Measurements from ENCODE around the gene FAM210B.
"Not testable (repeated sequence)": the region's sequence is repeated elsewhere in the genome, so short reads cannot be mapped to it uniquely, and the experiment has no call there.

The FAM210B gene

GRCh38 chr20:56358600-56359211 is at the start of gene FAM210B:
Gene FAM210B, plus strand, starts transcription at chr20:56358974. Its CDS starts 32 bp downstream, at chr20:56359006.
- DNase-seq (ENCODE audit: low read depth) = peak; percentile 88

- no peak for DNase-seq (ENCODE audit: low read depth)
Measured at GRCh38 chr20:56316051-56316450, 42.7 kb upstream of the FAM210B start.

DNA sequence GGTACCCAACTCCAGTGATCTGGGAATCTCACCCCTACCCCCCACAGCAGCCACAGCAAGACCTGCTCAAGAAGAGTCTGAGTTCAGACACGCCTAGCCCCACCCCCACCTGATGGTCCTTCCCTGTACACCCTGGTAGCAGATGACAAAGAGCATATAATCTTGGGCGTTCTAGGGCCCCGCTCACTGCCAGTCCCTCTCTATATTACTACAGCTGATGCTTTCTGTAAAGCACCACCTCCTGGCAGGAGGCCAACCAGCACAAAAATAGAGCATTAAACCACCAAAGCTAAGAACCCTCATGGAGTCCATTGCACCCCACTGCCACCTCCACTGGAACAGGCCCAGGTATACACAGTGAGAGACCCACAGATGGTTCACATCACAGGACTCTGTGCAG is 42.3 kb upstream of the FAM210B start:
- no peak for DNase-seq (ENCODE audit: low read depth)

- DNase-seq (ENCODE audit: low read depth) = peak; percentile 9
Measured at GRCh38 chr20:56322681-56323080, 36.1 kb upstream of the FAM210B start.

DNA sequence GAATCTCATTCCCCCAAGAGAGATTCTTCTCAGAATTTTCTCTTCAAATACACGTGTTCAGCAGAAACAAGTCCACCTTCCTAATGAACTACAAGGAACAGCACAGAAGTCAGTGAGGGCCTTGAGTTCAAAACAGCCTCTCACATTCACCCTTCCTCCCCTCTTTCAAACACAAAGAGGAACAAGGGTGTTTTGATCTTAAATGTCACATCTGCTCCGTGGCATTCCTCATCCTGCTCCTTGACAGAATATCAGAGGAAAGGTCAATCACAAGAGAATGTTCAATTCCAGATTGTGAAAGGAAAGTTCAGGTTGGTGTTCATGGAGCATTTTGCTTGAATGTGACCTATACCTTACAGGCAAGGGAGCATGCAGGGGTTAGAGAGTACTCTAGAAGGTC is 35.6 kb upstream of the FAM210B start:
- DNase-seq (ENCODE audit: low read depth) = no peak

DNA sequence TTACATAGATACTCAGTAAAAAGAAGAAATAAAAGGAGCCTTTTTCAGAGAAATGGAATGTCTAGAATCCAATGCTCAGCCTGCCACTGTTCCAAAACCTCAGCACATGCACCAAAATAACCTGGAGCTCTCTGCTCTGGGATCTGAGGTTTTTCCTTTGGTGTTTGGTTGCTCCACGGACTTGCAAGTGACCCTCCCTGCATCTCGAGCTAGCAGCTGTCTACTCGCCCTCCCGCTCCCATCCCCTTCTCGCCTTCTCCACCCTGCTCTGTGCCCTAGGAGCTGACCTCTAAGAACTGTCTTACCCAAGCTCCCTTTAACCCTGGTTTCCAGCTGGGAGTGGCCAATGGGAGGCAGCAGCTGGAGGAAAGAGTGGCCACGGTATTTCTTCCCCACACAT is 35.1 kb upstream of the FAM210B start:
- DNase-seq (ENCODE audit: low read depth) = no peak

GRCh38 chr20:56324806-56325205 is 34.0 kb upstream of the FAM210B start:
- no peak for DNase-seq (ENCODE audit: low read depth)

DNA sequence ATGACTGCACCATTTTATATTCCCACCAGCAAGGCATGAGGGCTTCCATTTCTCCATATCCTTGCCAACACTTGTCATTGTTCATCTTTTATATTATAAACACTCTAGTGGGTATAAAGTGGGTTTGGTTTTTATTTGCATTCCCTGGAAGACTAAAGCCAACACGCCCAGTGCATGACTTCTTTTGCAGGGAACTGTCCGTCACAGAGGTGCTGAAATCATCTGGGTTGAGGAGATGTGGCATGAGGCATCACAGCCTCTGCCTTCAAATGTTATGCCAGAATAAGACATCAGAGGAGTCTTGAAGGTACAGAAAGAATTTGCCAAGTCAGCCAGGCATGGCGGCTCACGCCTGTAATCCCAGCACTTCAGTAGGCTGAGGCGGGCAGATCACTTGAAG is 29.9 kb upstream of the FAM210B start:
- DNase-seq (ENCODE audit: low read depth) = no peak

- not testable (repeated sequence) for DNase-seq (ENCODE audit: low read depth)
Measured at GRCh38 chr20:56336709-56337108, 22.1 kb upstream of the FAM210B start.

GRCh38 chr20:56342783-56343182 is 16.0 kb upstream of the FAM210B start:
- no peak for DNase-seq (ENCODE audit: low read depth)

- DNase-seq (ENCODE audit: low read depth) = no peak
Measured at GRCh38 chr20:56343861-56344381, 14.9 kb upstream of the FAM210B start.

DNA sequence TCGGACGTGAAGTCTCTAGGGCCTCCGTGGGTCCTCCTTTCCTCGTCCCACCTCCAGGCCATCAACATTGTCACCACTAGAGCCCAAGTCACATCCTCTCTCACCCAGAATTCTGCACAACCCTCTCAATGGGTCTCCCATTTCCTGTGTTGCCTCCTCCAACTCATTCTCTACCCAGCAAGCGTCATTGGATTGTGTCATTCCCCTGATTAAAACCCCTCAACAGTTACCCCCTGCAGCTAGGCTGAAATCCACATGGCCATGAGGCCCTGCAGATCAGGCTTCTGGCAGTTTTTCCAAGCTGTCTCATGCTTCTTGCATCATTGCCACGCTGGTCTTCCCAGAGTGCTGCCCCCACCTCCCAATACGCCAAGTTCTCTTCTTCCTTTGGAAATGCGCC is 12.9 kb upstream of the FAM210B start:
- no peak for DNase-seq (ENCODE audit: low read depth)

GRCh38 chr20:56347628-56348304 is 11.0 kb upstream of the FAM210B start:
- no peak for DNase-seq (ENCODE audit: low read depth)

DNA sequence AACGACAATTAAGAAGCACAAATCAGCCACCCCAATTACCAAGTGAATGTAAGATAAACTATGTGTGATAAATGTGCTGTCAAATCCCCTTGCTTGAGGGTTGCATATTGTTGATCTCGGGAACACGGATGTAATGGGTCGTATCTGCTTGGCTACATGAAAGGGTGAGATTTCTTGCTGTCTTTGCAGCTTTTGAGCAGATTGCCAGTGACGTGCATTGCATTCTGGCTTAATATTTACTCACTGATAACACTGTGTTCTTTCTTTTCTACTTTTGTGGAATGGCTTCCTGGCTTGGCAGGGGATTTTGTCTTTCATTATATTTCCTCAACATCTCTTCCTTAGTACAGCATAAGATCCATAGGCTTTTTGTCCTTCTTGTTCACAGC is 10.5 kb upstream of the FAM210B start:
- no peak for DNase-seq (ENCODE audit: low read depth)

GRCh38 chr20:56348746-56349145 is 10.0 kb upstream of the FAM210B start:
- no peak for DNase-seq (ENCODE audit: low read depth)

DNA sequence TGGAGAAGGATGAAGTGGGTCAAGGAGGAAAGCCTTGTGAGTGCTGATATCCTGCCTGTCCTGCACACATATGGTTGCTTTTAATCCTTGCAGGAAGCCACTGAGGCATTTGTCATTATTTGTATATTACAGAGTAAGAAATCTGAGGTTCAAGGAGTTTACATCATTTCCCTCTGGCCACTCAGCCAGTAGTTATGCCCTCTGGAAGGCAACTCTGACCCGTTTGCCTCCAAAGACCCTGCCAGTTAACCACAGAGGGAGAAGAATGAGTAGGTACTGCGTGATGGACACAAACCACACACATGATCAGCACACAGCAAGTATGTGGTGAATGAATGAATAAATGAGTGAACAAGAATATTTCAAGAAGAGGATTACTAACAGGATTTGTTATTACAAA is 7.9 kb upstream of the FAM210B start:
- no peak for DNase-seq (ENCODE audit: low read depth)

DNA sequence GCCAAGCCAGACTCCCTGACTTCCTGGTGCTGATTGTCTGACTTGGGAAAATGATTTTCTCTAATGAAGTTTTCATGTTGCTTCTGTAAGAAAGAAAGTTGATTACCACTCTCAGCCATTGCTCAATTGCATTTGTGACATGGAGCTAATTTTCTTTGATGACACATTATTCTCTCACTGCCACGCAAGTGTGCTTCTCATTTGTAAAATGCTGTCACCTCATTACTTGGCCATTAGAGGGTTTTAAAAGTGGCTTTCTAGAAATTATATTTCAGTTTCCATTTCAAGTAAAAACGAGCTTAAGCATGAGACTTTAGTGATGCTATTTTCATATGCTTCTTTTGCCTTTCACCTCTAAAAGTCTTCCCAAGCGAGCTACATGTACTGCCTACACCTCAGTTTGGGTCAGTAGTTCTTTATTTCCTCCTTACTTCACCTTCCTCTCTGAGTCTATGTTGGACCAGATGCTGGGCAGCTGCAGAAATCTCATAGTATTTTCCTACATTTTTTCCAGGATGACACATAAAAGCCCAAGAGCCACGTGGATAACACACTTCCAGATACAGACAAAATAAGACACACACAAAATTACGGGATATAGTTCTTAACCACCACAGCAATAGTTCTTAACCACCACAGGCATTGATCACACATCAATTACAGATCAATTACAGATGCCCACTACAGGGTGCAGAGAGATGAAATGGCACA is 6.3 kb upstream of the FAM210B start:
- no peak for DNase-seq (ENCODE audit: low read depth)

- DNase-seq (ENCODE audit: low read depth) = no peak
Measured at GRCh38 chr20:56353356-56353755, 5.4 kb upstream of the FAM210B start.

- no peak for DNase-seq (ENCODE audit: low read depth)
Measured at GRCh38 chr20:56358070-56358469, 704 bp upstream of the FAM210B start.

DNA sequence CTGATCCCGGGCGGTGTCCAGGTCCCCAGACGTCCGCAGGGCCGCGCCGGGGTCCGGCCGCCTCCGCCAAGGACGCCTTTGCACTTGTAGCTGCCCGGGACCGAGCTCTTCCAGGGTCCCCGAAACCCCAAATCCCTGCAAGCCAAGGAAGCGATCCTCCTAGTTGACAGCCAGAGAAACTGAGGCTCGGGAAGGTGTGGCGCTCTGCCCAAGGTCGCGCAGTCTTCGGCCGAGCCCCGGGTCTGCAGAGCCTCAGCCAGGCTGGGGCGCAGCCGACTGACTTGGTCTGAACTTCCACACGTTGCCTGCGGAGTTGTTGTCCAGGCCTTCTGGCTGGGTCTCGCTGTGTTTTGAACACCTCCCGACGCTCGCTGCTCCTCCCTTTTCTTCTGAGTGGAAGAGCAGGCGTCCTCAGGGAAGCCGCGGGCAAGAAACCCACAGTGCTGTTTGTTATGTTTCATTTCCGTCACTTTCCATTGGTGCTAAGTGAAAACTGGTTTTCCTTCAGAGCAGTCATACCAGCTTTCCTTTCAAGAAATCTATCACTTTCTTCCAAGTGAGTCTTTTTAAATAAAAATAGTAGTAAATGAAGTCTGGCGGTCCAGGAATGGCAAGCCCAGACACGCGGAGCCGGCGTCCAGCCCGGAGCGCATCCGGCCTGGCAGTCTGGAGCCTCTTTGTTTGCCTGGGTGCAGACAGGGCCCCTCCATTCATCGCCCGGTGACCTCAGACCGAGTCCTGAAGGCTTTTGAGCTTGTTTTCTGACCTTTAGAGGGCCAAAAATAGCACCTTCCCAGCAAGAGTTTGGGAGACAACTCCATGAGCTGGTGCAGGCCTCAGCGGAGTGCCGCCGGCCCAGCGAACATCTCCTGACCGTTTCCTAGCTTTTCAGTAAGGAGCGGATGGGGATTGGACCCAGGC is 698 bp downstream of the FAM210B start:
- peak; percentile 48 for DNase-seq (ENCODE audit: low read depth)

GRCh38 chr20:56360133-56360907 is 1.5 kb downstream of the FAM210B start:
- no peak for DNase-seq (ENCODE audit: low read depth)
